Activated T-helper 9 cell treated with anti-CD3 and anti-CD28 coated beads, Interleukin-2, amount 50 U/mL, for 16 hours (primary cell): ENCODE results near the gene SMIM44.

Experiments
- DNase-seq: peaks from one replicate; pipeline ENCODE4 v3.0.0-alpha.2; 2020; ENCODE audit warnings: low read depth

SMIM44 gene

DNA sequence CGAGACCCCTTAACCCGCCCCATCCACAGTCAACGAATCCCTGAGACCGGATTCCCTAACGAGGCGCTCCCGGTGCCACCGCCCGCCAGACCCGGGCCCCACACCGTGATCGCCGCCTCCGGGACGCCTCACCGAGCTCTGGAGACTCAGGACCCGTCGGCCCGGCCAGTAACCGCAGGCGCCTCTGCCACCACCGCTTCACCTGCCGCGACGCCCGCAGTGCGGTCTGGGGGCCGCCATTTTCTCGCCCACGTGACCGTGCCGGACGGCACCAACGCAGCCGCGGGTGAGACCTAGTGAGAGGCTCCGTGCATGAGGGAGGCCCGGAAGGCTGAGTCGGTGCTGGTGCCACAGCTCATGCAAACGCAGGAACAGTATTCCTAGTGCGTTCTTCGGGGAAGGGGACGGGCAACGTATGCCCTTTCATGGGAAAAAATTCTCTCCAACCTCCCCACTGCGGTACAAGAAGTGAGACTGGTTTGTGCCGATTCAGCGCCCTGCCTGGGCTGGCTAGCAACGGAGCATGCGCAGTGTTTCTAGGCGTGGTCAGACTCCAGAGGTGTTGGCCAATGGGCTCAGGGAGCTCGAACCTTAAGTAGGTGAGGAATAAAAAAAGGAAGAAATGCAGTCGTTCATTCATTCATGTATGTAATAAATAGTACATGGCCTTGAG lies 17.3 kb upstream of the SMIM44 start, which contains the start of gene DOHH:
TSS of gene DOHH (minus strand) at position 246 of the 673 bp plus-strand sequence. CDS start 3,860 bp downstream, outside the sequence.
- peak; percentile 89 for DNase-seq

DNA sequence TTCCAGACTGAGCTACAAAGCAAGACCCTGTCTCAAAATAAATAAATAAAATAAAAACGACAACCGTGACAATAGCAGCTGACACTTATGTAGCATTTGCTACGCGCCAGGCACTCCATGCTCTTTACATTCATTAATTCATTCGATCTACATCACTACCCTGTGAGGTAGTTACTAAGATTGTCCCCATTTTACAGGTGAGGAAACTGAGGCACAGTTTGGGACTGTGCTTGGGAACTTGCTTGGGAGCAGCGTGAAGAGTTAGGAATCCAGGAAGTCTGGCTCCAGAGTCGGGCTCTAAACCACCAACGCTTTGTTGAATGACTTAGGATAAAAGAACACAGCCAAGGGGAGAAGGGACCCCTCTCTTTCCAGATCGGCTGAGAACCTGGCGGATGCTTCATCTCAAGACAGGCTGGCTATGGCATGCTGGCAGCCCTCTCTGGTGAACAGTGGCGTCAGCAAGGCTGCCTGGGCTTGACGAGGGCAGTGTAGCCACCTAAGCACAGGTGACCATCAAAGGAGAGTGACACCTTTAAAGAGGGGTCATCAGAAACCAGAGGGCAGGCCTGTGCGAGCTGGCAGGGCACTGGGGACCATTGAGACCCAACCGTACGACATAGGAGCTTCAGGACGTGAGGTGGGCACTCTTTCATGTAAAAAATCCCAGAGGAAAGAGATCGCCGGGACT lies 16.6 kb upstream of the SMIM44 start:
- DNase-seq: no peak

GRCh38 chr19:3497757-3498520 lies 14.7 kb upstream of the SMIM44 start:
- DNase-seq: no peak

DNA sequence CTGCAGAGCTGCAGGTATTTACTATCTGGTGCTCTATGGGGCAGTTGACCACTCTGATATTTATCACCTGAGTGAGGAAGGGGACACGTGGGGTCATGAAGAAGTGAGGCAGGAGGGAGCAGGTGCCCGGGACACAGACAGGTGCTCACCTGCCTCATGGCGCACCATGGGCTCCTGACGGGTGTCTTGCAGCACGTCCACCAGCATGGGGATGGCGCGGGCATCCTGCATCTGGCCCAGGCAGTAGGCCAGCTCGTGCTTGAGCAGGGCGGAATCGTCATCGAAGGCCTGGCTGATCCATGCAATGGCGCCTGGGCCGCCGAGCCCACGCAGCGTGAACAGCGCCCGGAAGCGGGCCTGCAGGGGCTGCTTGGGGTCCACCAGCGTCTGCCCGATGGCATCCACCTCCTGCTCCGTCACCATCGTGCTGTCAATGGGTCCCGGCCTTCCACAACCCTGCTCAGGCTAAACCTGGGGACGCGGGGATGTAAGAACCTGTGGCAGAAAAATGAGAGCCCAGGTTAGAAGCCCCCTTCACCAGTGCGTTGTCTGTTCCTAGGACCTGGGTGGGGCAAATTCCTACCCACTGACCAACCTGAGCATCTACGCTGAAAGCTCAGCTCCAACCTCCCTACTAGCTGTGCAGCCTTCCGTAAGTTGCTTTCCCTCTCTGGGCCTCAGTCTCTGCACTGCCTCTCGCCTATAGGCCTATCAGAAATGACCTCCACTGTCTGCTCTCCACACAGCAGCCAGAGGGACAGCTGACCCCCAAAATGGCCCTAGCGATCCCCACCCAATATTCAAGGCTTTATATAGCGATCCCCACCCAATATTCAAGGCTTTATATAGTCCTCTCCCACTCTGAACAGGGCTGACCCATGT lies 13.4 kb upstream of the SMIM44 start:
- DNase-seq: no peak

GRCh38 chr19:3494559-3494958 lies 11.3 kb upstream of the SMIM44 start:
- peak; percentile 44 for DNase-seq

DNA sequence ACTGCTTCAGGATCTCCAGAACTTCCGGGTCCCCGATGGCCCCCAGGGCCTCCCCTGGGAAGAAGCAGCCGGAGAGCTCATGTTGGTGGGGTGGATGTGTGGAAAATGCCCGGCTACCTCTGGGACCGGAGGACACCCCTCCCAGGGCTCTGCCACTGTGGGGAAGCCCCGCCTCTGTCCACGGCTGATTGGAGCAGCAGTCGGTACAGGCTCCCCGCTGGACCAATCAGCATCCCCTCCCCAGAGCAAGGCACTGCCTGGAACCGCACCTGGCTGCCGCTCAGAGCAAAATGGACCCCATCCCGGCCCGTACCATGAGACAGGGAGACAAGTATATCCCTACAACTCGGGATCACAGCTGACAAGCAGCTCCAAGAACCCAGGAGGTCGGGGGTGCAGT lies 10.8 kb upstream of the SMIM44 start:
- no peak for DNase-seq

GRCh38 chr19:3493651-3494050 lies 10.4 kb upstream of the SMIM44 start:
- DNase-seq: no peak

DNA sequence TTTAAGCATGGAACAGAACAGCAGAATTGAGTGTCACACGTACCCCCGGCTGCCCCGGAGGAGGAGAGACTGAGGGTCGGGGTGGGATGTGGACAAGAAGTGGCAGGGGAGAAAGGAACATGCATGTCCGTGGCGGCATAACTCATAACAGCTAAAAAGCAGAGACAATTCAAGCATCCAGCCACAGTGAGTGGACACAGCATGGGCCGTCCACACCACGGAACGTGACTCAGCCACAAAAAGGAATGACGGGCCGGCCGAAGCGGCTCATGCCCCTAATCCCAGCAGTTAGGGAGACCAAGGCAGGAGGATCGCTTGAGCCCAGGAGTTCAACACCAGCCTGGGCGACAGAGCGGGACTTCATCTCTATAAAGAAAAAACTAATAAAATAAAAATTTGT lies 9.7 kb upstream of the SMIM44 start:
- DNase-seq: no peak

- DNase-seq: no peak
Measured at GRCh38 chr19:3492131-3492839, 9.0 kb upstream of the SMIM44 start.

- DNase-seq: no peak
Measured at GRCh38 chr19:3491396-3492119, 8.3 kb upstream of the SMIM44 start.

GRCh38 chr19:3482507-3483225 lies 575 bp downstream of the SMIM44 start:
- DNase-seq: no peak

DNA sequence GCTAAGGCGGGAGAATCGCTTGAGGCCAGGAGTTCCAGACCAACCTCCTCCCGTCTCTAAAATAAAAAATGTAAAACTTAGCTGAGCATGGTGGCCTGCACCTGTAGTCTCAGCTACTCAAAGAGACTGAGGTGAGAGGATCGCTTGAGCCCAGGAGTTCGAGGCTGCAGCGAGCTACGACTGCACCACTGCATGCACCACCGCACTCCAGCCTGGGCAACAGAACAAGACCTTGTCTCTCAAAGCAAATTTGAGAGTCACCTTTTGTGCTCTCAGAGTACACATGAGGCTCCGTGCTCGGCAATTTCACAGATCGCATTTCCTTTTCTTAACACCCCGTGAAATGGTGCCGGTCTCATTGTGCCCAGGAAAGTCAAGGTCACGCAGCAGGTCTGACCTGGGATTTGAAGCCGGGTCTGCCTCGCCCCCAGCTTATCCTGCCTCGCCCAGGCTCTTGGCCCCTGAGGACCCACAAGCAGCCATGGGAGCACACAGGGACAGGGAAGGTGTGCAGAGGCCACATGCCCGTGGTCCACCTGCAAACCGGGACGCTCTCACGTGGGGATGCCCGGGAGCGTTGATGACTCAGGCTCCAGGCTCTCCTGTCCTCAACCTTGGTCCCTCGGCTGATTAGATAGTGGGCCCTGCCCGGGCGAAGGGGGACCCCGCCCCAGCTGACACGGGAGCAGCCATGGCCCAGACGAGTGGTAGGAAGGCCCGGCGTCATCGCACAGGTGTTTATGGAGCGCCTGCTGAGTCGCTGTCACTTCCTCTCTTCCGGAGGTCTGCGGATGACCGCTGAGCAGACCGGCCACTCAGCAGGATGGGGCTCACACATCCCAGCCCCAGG lies 1.8 kb downstream of the SMIM44 start:
- DNase-seq: no peak

DNA sequence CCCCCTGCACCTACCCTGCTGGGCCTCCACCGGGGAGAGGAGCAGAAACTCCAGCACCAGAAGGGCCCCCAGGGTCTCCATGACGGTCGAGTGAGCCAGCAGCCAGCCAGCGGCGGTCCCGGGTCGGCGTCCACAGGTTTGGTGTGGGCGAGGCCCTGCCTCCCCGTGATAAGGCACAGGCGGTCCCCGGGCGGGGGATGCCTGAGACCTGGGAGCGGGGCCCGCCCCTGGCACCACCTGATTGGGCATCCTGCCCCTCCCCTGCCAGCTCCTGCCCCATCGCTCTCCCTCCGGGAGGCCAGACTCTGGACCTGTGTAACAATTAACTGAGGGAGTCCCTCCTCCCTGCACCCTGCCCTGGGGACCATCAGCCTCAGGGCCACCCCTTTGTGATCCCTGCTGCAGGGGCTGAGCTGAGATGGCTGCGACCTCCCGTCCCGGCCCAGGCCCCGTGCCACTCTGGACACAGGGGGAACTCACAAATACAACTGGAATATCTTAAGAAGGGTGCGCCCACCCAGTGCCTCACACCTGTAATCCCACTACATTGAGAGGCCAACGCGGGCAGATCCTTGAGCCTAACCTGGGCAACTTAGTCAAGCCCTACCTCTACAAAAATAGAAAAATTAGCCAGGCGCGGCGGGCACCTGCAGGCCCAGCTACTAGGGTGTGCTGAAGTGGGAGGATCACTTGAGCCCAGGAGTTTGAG lies 2.7 kb downstream of the SMIM44 start, which contains the start of gene SMIM24:
TSS of gene SMIM24 (minus strand) at position 143 of the 709 bp plus-strand sequence. CDS start at position 81, 62 bp downstream.
- no peak for DNase-seq

DNA sequence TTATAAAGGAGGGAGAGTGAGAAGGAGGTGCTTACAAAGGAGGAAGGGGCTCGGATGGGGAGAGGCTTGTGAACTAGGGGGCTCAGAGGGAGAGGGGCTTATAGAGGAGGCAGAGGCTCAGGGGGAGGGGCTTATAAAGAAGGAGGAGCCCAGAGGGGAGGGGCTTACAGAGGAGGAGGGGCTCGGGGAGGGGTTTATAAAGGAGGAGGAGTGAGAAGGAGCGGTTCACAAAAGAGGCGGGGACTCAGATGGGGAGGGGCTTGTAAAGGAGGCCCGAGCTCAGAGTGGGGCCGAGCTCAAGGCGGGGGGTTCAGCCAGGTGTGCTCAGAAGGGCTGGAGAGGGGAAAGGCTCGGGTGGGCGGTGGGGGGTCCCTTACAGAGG lies 3.4 kb downstream of the SMIM44 start:
- DNase-seq: no peak

DNA sequence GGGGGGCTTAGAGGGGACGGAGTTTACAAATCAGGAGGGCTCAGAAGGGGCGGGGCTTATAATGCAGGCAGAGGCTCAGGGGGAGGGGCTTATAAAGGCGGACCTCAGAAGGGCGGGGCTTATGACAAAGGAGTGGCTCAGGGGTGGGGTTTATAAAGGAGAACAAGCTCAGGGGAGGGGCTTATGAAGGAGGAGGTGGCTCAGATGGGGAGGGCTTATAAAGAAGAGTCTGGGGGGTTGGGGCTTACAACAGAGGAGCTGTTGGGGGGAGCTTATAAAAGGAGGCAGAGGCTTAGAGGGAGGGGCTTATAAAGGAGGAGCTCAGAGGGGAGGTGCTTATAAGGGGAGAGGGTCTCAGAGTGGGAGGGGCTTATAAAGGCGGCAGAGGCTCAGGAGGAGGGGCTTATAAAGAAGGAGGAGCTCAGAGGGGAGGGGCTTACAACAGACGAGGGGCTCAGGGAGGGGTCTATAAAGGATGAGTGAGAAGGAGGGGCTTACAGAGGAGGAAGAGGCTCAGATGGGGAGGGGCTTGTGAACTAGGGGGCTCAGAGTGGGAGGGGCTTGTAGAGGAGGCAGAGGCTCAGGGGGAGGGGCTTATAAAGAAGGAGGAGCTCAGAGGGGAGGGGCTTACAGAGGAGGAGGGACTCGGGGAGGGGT lies 3.9 kb downstream of the SMIM44 start:
- no peak for DNase-seq

DNA sequence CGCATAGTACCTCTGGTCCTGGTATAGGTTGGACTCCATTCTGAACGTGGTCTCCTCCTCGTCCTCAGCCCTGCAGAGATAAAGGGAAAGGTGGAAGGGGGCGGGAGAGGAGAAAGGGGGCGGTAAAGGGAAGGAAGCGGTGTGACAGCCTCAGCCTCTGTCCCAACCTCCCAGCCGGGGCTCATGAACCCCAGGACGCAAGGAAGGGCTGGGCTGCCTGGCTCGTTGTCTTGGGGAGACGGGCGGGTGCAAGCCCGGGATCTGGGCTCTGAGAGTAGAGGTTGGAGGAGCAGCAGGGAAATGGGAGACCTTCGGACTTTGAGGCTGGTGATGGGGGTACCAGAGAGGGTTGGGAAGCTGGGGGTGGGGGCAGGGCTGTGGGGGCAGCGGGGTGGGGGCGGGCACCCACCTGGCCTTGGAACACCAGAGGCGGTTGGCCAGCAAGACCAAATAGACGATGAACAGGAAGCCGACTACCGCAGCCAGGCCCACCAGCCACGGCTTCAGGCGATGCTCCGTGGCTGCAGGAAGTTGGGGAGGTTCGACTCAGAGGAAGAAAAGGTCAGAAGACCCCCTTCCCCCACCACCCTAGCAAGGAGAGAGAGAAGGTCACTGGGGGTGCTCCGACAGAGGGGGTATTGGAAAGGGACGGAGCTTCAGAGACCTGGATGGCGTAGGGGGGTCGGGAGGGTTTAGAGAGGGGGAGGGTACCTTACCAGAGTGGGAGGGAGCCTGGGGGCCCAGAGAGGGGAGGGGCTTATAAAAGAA lies 4.6 kb downstream of the SMIM44 start:
- DNase-seq: no peak

GRCh38 chr19:3477951-3478350 lies 5.3 kb downstream of the SMIM44 start:
- DNase-seq: no peak
